Fibroblast of skin of left quadriceps (primary cell): Measurements from ENCODE around the gene MROH2A.

Experiments used
- DNase-seq, 2 experiments: peaks; one replicate each; pipeline ENCODE4 v3.0.0-alpha.2; 2013; ENCODE audit warnings: low read depth in 2 of 2

Gene MROH2A

DNA sequence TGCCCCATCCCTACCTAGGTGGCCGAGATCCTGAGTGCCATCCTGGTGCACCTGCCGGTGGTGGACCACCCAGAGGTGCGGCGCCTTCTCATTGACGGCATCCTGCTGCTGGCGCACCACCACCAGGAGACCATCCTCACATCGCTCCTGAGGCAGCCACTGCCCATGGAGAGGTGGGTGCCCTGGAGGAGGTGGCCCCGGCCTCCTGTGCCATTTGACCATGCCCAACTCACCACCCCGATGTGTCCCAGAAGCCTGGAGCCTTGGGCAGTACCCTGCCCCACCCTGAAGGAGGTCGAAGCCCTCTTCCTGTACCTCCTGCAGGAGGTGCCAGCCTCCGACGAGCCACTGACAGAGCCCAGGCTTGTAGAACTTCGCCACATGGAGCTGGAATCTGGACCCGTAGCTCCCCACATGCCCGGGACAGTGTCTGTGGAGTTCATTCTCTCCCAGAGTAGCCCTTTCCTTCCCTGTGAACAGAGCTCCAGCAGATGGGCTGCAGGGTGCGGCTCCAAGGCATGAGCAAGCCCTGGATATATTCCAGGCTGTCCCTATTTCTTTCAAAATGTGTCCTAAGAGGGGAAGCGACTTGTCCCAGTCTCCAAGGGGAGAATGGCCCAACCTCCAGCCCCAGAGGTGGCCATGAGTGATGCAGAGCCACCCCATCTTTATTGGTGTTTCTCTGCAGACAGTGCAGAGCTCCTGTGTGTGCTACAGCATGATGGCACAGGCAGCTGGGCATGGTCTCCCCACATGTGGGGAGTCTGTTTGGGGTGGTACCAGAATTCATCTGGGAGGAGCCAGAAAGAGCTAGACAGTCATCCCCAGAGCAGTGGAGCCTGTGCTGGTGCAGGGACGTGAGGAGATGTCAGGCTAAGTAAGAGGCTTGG is 42.0 kb downstream of the MROH2A start:
- DNase-seq: no peak

DNA sequence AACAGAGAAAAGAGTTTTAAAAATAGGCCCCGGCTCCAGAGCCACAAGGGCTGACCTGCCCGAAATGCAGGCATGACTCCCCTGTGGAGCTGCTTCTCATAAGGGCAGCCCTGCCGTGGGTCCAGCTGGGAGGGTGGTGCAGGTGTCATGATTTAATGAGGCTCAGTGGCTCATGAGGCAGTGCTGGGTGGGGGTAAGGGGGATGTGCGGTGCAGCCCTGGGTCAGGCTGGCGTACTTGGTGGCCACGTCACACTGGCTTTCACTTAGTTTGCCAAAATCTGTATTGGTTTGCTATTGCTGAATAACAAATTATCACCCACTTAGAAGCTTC is 42.6 kb downstream of the MROH2A start:
- no peak for DNase-seq

DNA sequence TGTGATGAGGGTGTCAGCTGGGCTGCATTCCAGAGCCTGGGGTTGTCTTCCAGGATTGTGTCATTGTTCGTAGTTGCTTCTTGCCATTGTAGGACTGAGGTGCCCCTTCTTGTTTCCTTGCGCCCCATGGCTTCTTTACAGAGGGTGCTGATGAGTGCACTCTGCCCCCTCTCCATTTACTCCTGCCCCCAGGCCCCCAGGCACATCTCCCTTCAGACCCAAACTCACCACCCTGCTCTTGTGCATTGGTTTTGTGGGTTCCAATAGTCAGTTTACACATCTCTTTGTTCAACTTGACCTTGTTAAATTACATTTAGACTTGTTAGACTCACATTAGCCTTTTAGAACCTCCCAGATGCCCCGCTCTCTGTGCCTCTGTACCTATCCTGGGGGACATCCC is 43.1 kb downstream of the MROH2A start:
- DNase-seq: no peak

DNA sequence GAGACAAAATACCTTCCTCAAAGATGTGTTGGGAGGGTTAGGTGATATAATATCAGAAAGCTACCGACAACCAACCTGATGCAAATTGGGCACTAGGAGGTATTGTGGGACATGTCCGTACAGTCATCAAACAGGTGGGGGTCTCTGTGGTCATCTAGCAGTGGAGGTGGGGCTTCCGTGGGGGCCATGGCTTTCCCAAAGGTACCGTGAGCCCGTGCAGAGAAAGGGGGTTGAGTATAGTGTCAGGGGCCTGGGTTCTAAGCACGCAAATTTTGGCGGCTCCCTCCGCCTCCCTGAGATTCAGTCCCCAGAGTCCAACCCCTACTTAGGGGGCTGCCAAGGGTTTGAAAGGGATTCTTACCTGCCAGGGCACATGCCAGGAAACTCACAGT is 43.6 kb downstream of the MROH2A start:
- no peak for DNase-seq

DNA sequence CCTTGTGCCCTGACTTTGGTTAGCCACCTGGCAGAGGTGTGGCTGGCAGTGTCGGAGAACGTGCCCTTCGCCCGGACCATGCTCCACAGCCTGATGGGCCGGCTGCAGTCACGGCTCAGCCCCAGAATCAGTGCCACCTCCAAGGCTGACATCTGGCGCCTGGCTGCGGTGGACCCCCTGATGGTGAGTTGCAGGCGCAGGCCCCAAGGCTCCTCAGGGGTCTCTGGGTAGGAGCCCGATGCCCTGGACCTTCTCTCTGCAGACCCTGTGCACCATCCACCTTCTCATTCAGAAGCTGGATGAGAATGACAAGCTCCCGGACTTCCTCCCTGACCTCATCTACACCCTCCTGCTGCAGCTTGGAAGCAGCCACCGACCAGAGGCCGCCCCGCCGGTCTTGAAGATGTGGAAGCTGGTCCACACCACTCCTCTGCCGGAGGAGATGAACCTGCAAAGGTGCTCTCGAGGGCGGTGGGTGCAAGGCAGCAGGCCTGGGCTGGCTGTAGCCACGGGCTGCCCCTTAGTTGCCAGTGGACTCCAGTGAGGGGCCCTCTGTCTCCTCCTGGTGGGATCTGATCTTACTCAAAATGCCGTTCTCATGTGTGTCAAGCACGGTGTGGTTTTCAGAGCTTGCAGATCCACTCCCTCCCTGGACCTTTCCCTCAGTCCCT is 44.1 kb downstream of the MROH2A start:
- no peak for DNase-seq

DNA sequence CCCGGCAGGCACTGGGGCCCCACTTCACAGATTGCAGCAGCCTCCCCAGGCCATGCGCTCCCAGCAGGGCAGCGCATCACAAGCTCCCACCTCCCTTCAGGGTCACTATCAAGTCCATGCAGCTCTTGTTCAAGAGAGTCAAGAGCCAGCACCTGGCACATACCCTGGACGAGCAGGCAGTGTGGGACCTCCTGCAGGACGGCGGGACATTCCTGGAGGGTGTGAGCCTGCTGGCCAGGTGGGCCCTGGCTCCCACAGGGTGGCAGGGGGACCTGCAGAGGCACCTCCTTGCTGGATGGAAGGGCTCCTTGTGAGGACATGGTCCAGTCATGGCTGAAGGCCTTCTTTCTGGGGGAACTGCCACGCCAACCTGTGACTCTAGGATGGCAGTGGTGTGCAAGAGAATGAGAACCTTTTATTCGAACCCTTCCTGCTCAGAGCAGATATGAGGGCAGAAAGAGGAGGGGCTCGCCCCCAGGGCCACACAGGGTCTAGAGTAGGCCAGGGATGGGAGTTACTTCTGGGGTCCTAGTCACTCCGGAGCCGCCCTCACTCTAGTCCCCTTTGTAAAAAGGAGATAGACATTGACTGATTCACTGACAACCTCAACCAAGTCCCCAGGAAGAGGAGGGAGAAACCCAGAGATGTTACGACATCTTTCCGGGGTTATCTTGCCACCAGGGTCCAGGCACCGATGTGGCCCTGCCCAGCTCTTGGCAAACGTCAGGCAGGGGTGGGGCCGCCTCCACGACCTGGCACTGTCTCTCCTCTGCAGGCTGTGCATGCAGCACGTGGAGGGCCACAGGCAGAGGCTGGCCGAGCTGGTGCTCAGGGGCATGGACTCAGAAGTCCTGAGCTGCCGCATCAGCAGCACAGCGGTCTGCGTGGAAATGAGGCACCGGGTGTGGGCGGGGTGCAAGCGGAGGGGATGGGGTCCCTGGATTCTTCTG is 44.9 kb downstream of the MROH2A start:
- no peak for DNase-seq

DNA sequence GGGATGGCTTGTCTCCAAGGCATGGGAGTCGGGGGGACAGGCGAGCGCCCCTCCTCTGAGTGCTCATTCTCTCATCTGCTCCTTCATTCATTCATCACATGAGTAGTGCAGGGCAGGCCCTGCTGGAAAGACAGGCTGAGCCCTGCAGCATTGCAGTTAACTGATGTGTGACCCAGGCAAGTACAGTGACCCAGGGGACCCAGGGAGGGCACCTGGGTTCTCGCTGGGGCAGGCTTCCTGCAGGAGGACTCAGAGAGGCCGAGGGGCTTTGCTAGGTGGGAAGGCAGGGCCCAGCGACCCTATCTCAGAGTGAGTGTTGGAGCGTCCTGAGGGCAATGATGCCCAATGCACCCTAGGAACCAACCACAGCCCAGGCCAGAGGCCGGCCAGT is 45.6 kb downstream of the MROH2A start:
- no peak for DNase-seq

DNA sequence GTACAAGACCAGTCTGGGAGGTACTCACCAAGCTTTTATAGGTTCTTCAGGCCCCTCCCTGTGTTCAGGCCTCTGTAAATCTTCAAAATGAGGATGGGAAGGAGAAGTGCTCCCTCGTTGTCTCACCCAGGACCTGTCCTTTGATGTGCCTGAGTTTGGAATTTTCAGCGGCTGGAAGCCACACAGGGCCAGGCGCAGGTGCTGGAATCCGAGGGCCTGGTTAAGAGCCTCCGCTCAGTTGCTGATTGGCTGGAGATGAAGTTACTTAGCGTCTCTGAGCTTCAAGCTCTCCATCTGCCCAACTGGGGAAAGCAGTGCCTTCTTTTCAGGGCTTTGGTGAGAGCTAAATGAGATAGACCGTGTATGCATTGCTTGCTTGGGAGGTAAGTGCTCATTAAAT is 46.2 kb downstream of the MROH2A start:
- no peak for DNase-seq

DNA sequence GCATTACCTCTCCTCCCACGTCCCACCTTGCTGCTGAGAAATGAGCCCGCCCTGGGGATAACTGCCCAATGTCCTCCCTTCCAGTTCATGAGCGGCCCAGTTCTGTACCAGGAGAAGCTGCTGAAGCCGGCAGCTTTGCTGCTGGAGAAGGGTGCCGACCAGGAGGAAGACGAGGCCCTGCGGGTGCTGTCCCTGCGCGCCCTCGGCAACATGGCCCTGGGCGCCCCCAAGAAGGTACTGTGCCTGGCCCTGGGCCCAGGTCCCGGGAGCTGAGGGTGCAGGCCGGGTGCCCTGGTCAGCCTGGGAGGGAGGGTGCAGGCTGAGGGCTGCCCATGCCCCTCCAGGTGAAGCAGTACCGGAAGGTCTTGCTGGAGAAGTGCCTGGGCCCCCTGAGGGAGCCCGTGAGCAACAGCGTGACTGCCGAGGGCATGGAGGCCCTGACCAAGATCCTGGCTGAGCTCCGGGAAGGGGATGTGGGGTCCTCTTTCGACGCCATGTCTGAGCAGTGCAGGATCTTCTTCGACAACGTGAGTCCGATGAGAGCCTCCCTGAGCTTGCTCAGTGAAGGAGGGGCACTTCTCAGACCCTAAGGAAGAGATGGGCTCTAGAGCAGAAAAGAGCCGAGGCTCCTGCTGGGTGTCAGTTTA is 50.5 kb downstream of the MROH2A start:
- DNase-seq: no peak

DNA sequence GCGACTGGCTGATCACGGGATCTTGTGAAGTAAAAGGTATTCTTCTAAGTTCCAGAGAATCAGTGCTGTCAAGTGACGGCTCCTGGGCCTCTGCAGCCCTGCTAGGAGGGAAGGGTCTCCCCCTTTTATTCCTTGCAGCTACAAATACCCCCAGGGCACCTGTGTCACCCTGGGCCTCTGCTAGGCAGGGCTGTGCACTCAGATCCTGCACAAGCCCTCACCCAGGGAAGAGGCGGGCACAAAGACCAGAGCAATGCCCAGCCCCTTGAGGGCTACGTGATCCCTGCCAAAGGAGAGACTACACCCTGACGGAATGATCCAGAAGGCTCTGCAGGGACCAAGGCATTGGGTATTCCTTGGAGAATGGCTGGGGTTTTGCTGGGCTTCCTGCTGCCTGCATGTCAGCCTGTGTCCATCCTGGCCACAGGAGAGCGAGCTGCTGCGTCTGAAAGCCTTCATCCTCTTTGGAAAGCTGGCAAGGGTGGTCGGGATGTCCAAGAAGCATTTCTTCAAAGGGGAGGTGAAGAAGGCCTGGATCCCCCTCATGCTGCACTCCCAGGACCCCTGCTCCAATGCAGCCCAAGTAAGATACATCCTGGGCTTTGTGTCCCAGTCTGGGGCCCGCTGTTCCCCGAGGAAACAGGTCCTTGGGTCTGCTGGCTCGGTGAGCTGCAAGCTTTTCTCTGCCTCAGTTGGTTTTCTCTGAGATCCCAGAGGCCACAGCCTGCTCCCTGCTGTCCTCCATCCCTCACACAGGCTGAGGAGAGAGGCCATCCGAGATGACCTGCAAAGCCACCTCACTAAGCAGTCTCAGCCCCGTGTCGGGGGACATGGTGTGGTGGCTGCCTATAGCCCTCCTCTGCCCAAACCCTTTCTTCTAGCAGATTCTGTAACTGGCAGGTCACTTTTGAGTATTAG is 51.3 kb downstream of the MROH2A start:
- DNase-seq: no peak

DNA sequence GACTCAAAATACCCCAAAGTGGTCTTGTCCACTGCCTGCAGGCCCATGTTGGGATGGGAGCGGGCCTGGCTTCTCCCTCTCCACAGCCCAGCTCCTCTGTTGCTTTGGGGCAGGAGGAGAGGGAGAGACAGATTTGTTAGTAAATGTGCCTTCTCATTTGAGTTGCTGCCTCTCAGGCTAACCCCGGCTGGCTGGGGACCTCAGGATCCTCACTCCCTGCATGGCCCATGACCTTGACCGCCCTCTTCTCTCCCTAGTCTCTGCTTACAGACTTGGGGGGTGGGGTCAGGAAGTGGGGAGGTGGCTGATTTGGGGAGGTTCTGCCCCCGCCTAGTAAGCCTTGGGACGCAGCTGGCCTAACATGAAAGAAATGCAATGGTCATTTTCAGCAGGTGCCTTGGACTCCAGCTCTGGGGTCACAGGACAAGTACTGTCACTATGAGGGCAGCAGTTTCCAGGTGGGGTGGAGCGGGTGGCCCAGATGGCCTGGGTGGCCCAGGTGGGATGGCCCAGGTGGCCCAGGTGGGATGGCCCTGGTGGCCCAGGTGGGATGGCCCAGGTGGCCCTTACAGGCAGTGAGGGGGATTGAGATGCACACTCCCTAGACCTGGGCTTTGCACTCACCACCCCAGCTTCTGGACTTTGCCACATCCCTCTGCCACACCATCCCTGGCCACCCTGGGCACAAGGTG is 52.1 kb downstream of the MROH2A start:
- DNase-seq: no peak

DNA sequence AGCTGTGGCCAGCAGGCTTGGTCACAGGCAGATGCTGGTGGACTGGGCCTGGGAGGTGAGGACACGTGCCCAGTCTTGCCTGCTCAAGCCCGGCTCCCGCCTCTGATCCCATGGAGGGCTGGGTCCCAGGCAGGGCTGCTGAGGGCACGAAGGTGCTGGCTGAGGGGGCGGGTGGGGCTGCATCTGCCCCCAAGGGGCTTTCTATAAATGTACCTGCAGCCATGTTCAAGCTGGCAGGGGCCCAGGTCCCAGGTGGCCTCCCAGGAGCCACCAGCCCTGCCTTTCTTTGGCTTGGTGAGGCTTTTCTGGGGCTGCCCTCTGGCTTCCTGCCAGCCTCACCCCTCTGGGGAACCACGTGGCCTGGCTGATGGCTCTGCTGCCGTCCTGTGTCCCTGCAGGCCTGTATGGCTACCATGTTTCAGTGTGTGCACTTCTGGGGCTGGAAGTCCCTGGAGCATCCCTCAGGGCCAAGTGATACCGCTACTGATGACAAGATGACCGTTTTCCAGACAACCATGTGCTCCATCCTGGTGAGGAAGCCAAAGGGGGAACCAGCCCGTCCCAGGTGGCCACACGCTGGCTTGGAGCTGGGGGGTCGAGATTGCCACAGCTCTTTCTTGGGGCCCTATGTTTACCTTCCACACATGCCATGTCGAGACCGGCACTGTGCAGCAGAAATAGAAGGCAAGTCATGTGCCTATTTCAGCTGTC is 53.0 kb downstream of the MROH2A start:
- DNase-seq: no peak

DNA sequence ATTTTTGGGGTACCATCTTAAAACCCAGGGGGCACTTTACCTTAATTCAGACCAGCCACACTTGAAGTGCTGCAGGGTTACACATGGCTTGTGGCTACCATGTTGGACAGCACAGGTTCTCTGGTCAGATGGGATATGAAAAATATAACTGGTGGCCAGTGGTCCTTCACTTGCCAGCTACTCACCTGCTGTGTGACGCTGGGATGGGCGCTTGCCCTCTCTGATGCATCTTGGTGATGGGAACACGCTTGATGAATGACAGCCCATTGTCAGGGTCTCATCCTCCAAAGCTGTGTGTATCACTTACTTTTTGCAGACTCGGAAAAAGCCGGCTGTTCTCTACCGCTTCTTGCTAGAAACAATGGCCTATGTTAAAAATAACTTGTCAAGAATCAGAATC is 53.7 kb downstream of the MROH2A start:
- DNase-seq: no peak

DNA sequence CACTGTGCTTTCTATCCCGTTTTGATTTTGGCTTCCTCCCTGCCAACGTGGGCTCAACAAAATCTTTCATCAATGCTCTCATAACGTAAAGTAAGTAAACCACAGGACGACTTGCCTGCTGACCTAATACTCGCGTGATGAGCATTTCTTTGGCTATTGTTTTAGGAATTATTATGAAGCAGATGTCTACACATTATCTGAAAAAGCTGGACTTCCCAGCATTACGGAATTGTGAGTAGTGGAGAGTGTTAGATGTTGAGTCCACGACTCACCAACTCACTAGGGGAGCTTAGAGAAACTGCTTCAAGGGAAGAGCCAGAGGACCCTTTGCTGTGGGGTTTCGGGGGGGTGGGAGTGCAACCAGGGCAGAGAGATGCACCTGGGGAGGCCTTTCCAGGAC is 54.3 kb downstream of the MROH2A start:
- peak; percentile 11 to 17 for DNase-seq

DNA sequence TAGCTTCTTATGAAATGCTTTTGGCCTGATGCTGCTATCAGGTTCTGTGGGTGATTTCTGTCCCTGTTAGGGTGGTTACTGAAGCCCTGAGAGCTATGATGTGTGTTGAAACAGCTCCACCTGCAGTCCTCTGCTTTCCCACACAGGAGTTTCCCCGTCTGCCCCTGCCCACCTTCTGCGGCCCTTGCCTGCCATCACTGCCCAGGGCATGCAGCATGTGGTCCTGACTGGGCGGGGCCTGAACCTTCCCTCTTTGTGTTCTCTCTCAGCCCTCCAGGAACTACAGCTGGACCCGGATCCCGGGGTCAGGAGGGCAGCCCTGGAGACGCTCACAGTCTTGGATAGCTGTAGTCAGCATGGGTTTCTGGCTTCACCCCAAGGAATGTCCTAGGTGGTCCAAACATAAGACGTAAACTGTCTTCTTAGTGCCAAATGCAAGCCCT is 54.8 kb downstream of the MROH2A start:
- peak in 1 of 2 experiments; percentile 6 for DNase-seq

DNA sequence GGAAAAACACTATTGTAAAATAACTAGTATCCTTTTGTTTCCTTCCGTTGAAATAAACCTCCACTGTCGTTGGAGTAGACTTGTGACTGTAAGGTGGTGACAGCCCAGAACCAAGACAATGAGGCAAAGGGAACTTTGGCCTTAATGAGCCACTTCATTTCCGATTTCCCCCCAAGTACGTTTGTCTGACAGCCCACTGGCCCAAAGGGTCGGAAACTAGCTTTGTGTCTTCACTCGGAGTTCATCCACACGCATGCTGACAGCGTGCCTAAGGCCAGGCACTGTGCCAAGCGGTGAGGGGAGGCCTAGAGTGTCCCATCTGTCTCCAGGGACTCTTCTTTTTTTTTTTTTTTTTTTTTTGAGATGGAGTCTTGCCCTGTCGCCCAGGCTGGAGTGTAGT is 55.2 kb downstream of the MROH2A start:
- DNase-seq: no peak

DNA sequence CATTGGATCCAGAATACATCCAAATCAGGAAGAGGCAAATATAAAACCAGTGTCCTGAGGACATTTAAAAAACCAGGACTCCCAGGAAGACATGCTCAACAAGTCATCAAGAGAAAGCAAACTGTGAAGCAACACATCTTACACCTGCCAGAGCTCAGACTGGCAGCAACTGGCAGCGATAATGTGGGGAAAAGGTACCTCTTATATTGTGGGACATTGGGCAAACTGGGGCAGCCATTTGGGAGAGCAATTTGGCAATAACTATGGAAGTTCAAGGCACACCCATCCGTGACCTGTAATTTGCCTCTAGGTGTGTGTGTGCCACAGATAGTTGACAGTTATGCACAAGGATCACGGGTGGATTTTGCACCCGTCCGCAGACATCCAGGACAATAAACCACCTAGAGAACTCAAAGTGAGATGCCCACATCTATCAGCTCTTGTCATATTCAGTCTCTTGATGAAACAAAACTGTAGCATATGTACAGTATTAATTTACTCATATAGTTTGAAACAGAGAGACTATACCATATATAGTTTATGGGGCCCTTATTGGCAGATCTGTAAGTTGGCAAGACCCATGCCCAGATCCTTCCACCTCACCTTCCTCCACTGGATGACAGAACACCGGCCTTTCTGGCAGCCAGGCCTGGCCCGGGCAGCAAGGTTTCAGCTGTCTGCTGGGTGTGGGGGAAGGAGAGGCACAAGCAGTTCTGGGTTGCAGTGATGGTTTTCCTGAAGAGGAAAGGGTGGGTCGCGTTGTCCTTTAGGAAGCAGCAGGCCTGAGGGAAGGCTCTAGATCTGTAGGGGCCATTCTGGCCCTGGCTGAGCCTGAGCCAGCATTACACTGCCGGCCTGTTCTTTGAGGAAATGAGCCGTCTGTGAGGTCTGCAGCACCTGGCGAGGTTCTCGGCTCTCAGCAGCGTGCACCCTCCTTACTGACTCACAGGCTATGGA is 57.4 kb downstream of the MROH2A start:
- no peak for DNase-seq

DNA sequence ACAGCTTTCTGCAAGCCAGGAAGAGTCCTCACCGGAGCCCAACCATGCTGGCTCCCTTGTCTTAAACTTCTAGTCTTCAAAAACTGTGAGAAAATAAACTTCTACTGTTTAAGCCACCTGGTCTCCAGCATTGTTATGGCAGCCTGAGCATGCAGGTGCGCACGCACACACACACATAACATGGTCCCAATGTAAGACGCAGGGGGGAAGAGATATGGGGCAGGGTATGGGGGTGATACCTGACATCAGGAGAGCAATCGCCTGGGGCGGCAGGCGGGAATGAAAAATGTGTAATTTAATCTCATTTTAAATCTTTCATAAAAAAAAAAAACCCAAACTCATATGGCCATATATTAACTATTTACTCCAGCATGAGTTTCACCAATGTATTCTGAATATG is 58.2 kb downstream of the MROH2A start:
- no peak for DNase-seq
